Tongue (tissue), 3 donors: ENCODE results near the gene CCNC. TPM values are rescaled to one million over a fixed set of nuclear protein-coding genes. Genes with fewer than 3 reads are reported as not detected.

ENCODE experiments used
- DNase-seq: peaks from one replicate; pipeline ENCODE4 v3.0.0-alpha.2; 2015
- small RNA-seq: library from RNA; depleted of rRNA; stranded (forward); fragments of <200 nt; gene quantifications from one replicate; pipeline ENCODE3, GENCODE V24; 2014; ENCODE audit warnings: low replicate concordance
- total RNA-seq: library from RNA; depleted of rRNA; stranded (reverse); fragments of >200 nt; gene quantifications from one replicate; pipeline ENCODE4 v1.2.3, GENCODE V29; 2014

Gene CCNC
- total RNA-seq, 1 donor from 2014 or later, result 57.5 TPM

DNA sequence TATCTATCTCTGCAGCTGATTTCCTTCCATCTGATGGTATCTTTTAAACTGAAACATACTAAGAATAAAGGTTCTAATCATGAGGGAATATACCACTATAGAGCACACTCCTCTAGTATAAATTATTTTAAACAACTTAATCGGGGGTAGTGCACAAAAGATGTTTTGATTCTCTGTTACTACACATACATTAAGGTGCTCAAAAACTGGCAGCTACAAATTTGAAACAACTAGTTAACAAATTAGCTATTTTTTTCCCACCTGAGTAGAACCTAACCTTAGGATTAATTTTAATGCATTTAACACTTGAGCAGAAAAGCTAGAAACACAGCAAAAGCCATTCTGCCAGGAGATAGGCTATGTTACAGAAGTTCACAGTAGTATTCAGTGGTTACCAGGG is 23.0 kb downstream of the CCNC start:
- no peak for DNase-seq

DNA sequence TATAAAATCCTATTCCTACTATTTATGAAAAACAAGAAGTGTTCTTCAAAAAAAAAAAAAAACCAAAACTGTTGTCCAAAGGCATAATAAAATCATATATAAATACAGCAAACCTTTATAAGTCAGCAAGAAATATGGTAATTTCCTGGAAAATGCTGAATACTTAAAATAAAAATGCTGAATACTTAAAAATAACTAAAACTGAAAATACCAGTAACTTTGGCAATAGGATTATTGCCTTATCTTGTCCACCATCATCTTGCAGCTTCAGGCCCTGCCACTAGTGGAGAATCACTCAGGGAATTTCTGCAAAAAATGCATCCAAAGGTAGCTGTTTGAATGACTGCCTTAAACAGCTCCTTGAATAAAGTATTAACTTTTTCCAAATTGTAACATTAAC is 24.5 kb downstream of the CCNC start:
- DNase-seq, result no peak

DNA sequence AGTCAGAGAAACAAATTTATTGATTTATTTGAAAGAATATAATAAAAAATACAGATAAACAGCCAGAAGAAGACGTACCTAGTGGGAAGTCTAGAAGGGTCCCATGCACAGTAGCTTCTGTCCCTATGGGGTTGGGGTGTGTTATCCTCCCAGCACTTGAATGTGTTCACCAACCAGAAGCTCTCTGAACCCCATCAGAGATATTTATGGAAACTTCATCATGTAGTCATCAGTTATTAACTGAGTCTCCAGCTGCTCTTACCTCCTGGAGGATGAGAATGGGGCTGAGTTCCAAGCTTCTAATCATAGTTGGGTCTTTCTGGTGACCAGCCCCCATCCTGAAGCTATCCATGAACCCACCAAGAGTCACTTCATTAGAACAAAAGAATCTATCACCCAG is 37.8 kb downstream of the CCNC start:
- peak; percentile 9 for DNase-seq

DNA sequence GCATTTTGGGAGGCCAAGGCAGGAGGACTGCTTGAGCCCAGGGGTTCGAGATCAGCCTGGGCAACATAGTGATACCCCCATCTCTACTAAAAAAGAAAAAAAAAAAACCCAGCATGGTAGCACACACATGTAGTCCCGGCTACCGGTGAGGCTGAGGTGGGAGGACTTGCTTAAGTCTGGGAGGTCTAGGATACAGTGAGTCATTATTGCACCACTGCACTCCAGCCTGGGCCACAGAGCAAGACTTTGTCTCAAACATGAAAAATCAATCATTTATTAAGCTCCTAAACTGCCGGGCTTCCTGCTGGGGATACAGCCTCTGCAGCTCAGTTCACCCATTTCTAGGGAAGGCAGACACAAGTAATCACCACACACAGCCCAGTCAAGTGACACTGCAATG is 45.9 kb downstream of the CCNC start:
- no peak for DNase-seq

DNA sequence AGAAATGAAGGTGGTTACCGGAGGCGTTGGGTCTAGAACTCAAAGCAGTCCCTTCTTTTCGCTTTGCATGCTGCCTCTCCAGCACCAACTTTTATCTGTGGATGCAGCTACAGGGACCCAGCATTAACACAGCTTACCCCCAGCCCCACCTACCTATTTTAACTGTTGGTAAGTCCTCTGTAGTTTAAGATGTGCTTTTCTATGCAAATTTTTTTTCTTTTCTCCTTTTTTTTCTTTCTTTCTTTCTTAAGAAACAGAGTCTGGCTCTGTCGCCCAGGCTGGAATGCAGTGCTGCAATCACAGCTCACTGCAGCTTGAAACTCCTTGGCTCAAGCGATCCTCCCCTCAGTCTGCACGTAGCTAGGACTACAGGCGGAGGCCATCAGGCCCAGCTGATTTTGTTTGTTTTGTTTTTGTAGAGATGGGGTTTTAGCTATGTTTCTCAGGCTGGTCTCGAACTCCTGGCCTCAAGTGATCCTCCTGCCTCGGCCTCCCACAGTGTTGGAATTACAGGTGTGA is 46.8 kb downstream of the CCNC start:
- DNase-seq, result no peak

DNA sequence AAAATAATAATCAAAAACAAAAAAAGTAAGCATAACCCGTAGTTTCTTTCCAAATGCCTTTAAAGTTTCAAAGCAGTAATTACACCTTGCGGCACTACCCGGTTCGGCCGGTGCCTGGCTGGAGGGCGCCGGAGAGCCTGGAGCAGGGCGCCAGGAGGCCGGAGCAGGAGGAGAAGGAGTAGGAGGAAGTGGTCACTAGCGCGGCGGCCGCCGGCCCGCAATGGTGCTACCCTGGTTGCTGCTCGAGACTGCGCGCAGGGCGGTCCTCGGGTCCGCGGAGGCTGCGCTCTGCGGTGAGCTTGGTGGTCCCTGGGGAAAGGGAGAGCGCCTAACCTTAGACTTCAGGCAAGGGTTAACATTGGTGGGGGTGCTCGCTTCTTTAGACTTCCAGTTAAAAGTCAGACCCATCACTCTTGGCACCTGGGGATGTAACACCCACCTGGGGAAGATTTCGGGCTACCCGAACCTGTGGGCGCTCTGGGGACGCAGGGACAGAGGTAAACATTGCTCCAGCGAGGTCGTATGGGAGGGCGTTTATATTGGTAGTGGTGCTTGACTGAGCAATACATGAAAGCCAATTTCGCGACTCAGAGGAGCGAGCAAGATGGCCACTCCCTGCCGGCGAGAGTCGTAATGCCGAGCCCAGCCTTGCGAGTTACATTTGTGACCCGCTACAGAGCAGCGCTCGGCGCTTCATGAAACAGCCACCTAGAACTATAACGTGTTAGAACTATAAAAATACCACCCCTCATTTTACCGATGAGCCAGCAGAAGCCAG is 47.4 kb downstream of the CCNC start:
- DNase-seq, result peak; percentile 90

DNA sequence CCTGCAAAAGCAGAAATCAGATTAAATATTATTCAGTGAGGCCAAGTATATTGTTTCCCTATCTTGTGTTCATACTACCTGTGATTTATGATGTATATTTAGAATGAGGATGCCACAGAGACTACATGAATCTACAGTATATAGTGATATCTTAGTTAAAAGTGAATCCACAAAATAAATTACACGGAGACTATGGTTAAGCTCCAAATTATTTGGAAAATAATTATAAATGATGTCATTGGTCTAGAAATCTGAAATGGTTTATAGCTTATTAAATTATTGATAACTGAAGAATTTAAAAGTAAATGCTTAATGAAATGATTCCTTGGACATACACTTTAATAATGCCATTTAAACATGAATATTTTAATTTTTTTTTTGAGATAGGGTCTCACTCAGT is 49.0 kb downstream of the CCNC start:
- no peak for DNase-seq

DNA sequence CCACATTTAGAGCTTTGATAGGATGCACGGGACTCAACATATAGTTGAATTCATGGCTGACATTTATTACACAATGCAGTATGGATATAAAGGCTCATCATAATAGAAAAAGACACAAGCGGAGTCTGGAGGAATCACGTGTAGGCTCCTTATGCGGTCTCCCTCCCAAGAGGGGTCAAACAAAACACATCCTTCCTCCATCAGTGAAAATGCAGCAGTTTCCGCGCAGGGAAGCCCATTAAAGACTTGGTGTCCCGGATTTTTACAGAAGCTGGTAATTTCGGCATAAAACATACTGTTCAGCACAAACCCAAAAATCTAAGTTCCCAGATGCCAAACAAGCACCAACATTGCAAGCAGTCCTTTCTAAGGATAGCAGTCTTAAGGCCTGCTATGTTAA is 54.4 kb downstream of the CCNC start:
- peak; percentile 18 for DNase-seq

DNA sequence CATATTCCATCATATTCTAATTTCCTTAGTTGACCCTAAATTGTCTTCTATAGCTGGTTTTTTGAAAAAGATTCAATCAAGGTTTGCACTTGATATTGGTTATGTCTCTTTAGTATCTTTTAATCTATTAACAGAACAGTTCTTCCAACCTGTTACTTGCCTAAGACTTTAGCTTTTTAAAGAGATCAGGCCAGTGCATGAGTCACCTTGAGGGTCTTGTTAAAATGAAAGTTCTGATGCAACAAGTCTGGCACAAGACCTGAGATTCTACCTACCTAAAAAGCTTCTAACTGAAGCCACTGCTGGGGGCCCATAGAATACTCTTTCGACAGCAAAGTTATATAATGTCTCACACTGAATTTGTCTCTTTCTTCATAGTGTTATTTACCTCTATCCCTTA is 56.4 kb downstream of the CCNC start:
- DNase-seq, result no peak

DNA sequence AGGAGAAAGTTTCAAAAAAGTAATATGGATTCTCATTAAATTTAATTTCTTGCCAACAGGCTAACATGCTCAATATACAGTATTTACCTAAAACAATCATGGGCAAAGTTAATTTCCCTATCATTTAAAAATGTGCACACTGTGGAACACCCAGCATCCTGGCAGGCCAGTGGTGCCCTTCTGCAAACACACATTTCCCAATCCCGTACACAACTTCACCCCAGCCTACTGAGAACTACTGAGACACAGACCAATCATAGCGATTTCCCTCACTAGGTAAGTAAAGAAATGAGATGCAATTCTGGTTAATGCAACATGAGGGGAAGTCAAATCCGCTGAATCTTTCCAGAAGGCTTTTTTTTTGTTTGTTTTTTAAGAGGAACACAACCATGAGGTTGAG is 60.8 kb downstream of the CCNC start:
- DNase-seq, result no peak

DNA sequence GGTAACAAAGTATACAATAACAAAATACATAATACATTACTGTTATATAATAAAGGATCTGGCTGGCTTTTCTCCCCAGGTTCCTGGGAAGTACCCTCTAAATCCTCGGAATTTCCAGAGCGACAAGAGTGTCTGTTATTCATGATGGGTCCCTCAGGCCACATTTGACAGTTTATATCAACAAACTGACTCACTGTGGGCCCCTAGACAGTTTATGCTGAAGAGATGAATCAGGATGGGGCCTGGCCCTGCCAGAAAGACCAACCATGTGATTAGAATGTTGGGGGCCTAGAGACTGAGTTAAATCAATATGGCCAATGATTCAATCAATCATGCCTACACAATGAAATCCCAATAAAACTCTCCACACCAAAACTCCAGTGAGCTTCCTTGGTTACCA is 66.7 kb downstream of the CCNC start:
- no peak for DNase-seq

DNA sequence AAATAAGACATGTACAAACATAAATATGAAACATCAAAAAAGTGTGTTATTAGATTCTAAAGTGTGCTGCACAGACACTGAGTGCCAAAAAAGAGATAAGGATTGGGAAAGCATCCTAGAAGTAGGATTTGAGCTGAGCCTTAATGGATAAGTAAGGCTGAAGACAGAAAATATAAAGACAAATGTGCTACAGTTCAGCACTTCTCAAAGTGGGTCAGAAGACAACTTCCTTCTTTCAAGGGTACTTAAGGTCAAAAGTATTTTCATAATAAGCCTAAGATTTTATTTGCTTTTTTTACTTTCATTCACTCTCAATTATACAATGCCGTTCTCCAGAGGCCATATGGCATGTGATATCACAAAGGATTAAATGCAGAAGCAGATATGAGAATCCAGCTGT is 70.0 kb downstream of the CCNC start:
- DNase-seq, result no peak

DNA sequence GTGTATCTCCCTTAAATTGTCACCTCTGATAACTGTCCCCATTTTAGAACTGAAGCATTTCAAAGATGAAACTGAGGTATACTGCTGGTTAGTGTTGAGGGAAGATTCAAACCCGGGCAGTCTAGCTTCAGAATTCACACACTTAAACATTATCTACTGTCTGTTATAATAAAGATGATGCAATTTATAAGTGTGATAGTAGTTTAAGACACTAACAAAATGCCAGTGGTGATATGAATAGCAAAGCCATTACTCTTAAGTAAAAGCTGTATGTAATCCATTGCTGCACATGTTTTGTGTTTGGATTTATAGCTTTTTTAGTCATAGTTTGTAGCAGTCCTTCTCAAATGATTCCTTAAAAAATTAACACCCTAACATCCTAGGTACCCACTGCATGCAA is 73.0 kb downstream of the CCNC start:
- DNase-seq, result no peak

Small RNA genes lying within 50 kb of the gene (small RNA-seq; reads per million reads assigned to genes)
- not detected for gene RF00019

Other genes starting within 250 kb of the CCNC start
- 4.9 TPM for gene FAXC, start 219.0 kb downstream of the CCNC start, total RNA-seq
- gene COQ3, start 174.5 kb downstream of the CCNC start, total RNA-seq, result 10.9 TPM
- gene PNISR, start 143.4 kb downstream of the CCNC start, total RNA-seq, result 189 TPM
- 14.3 TPM for gene USP45, start 53.2 kb downstream of the CCNC start, total RNA-seq
- gene PRDM13, start 38.2 kb upstream of the CCNC start, total RNA-seq, result not detected